Colonic mucosa (tissue), 4 donors: ENCODE measurements around the gene CREG2. TPM values are rescaled to one million over a fixed set of nuclear protein-coding genes. Genes with fewer than 3 reads are reported as not detected.

Experiments
- DNase-seq: peaks from one replicate; pipeline ENCODE4 v3.0.0-alpha.2; 2020
- H3K27ac ChIP-seq: fragments of 200-600 bp; one replicate; pipeline ENCODE4 v1.8.0; 2021
- H3K27me3 ChIP-seq: fragments of 200-600 bp; one replicate; pipeline ENCODE4 v1.8.0; 2021
- H3K36me3 ChIP-seq: fragments of 200-600 bp; one replicate; pipeline ENCODE4 v1.8.0; 2021
- H3K4me1 ChIP-seq: fragments of 200-600 bp; one replicate; pipeline ENCODE4 v1.8.0; 2021; ENCODE audit warnings: mild to moderate bottlenecking
- H3K4me3 ChIP-seq: fragments of 200-600 bp; one replicate; pipeline ENCODE4 v1.8.0; 2021
- H3K9ac ChIP-seq, 2 donors: one replicate each; pipeline ENCODE4 v1.7.0; 2013; ENCODE audit warnings: control low read depth in 2 of 2, low read depth in 2 of 2, low read length in 2 of 2
- H3K9me3 ChIP-seq: fragments of 200-600 bp; one replicate; pipeline ENCODE4 v1.8.0; 2021
- intact Hi-C: fragments of 100-400 bp; cut with DNase I; formaldehyde crosslinking; loops from one replicate; pipeline ENCODE4 v1.14.1; 2022
- total RNA-seq, 2 donors: library from RNA; stranded (reverse); fragmentation: NEBNext Ultra II Directional in 1 of 2; extraction: Animal tissue kit (Norgen Biotek cat#: 25700) in 1 of 2; gene quantifications; one replicate each; pipeline ENCODE4 v1.2.1, GENCODE V29; 2021
- TF ChIP-seq, protein P1 (sequence below): fragments of 200-600 bp; IDR thresholded peaks from one replicate; pipeline ENCODE4 v1.8.0; 2022; ENCODE audit warnings: antibody characterized with exemption, mild to moderate bottlenecking
- donor health status: healthy.
- donor health status: DM: no; HTN: no; CAD: no.
- donor health status: DM: no; HTN: no; CAD: no.

CREG2 gene
- total RNA-seq, 2 donors from 2014 or later, result 0.56 TPM; not detected in 1

DNA sequence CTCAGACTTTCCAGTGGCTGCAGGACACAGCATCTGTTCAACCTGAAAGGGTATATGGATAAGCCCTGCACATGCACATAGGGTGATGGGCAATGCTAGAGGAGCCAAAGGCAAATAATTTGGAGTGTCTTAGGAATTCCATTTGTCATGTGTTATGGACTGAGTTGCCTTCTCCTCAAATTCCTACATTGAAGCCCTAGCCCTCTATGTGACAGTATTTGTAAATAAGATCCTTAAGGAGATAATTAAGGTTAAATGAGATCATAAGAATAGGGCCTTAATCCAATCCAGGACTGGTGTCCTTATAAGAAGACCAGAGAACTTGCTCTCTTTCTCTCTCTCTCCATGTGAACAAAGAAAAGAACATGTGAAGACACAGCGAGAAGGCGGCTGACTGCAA is 42.9 kb upstream of the CREG2 start:
- Histone ChIP-seq H3K4me1 (no peaks in the 10 kb centered on the region), H3K9me3 (no peaks in the 10 kb centered on the region), H3K27ac (no peak overlapping the region), H3K9ac (no peak overlapping the region), H3K27me3 (no peaks in the 10 kb centered on the region), H3K4me3 (no peak overlapping the region), H3K36me3 (no peaks in the 10 kb centered on the region)
- no peak for DNase-seq
- intact Hi-C loops, result no loop called here
- TF ChIP-seq, protein P1, sequence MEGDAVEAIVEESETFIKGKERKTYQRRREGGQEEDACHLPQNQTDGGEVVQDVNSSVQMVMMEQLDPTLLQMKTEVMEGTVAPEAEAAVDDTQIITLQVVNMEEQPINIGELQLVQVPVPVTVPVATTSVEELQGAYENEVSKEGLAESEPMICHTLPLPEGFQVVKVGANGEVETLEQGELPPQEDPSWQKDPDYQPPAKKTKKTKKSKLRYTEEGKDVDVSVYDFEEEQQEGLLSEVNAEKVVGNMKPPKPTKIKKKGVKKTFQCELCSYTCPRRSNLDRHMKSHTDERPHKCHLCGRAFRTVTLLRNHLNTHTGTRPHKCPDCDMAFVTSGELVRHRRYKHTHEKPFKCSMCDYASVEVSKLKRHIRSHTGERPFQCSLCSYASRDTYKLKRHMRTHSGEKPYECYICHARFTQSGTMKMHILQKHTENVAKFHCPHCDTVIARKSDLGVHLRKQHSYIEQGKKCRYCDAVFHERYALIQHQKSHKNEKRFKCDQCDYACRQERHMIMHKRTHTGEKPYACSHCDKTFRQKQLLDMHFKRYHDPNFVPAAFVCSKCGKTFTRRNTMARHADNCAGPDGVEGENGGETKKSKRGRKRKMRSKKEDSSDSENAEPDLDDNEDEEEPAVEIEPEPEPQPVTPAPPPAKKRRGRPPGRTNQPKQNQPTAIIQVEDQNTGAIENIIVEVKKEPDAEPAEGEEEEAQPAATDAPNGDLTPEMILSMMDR, result no peak

DNA sequence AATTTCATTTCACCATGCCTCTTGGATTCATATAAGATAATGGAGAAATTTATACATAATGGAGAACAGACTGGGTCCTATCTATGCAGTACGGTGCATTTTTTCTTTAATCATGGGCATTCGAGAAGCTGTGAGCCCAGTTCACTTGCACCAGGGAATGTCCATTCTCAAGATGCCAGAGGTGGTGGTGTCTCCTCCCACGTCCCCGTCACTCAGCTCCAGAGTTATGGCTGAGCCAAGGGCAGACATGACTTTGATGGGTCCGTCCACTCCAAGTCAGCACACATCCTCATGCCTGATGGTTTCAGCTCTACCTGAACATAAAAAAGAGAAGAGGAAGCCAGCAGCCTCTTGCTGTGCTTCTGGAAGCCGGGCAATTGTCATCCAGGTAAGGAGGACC is 42.1 kb upstream of the CREG2 start:
- Histone ChIP-seq H3K4me1 (no peaks in the 10 kb centered on the region), H3K9me3 (no peaks in the 10 kb centered on the region), H3K36me3 (no peaks in the 10 kb centered on the region), H3K4me3 (no peak overlapping the region), H3K9ac (no peak overlapping the region), H3K27me3 (no peaks in the 10 kb centered on the region), H3K27ac (no peak overlapping the region)
- TF ChIP-seq, protein P1, result no peak
- DNase-seq, result no peak
- intact Hi-C loops, result no loop called here

- Histone ChIP-seq H3K9me3 (no peaks in the 10 kb centered on the region), H3K4me1 (no peaks in the 10 kb centered on the region), H3K36me3 (no peaks in the 10 kb centered on the region), H3K4me3 (no peak overlapping the region), H3K9ac (no peak overlapping the region), H3K27me3 (no peaks in the 10 kb centered on the region), H3K27ac (no peak overlapping the region)
- TF ChIP-seq, protein P1, result no peak
- intact Hi-C loops, result no loop called here
- DNase-seq, result no peak
These were observed 41.3 kb upstream of the CREG2 start for GRCh38 chr2:101428422-101429176.

DNA sequence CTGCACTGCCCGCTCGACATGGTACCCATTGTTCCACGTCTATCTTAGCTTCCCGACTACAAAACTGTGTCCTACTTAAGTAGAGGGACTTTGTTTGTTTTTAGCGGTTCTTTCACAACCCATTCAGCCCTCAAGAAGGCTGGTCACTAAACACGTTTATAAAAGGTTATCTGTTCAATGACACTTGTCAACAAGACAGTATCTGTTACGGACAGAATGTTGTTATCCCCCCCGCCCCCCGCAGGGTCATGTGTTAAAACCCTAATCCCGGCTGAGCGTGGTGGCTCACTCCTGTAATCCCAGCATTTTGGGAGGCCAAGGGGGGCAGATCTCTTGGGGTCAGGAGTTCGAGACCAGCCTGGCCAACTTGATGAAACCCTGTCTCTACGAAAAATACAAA is 40.4 kb upstream of the CREG2 start:
- TF ChIP-seq, protein P1, result no peak
- H3K27me3 ChIP-seq, result no peaks in the 10 kb centered on the region
- DNase-seq, result no peak
- no peaks in the 10 kb centered on the region for H3K4me1 ChIP-seq
- H3K27ac ChIP-seq, result no peak overlapping the region
- H3K4me3 ChIP-seq, result no peak overlapping the region
- no peaks in the 10 kb centered on the region for H3K36me3 ChIP-seq
- intact Hi-C loops, result no loop called here
- H3K9me3 ChIP-seq, result no peaks in the 10 kb centered on the region
- no peak overlapping the region for H3K9ac ChIP-seq

DNA sequence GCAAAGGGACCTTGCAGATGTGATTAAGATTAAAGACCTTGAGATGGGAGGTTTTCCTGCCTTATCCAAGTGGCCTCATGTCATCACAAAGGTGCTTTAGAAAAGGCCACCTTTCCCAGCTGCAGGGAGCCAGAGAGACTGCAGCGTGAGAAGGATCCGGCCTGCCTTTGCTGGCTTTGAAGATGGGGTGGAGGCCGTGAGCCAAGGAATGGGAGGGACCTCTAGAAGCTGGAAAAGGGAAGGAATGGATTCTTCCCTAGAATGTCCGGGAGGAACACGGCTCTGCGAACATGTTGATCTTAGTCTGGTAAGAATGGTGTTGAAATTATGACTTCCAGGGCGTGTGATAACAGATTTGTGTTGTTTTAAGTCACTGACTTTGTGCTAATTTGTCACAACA is 39.9 kb upstream of the CREG2 start:
- Histone ChIP-seq H3K27me3 (no peaks in the 10 kb centered on the region), H3K9me3 (no peaks in the 10 kb centered on the region), H3K4me1 (no peaks in the 10 kb centered on the region), H3K27ac (no peak overlapping the region), H3K4me3 (no peak overlapping the region), H3K36me3 (no peaks in the 10 kb centered on the region), H3K9ac (no peak overlapping the region)
- intact Hi-C loops, result no loop called here
- TF ChIP-seq, protein P1, result no peak
- DNase-seq, result no peak
